Cerebellar cortex (tissue), 1 donor: Measurements from ENCODE around the gene AGAP1.

Experiments
- DNase-seq: peaks from one replicate; pipeline ENCODE4 v3.0.0-alpha.2; 2015; ENCODE audit warnings: low spot score

The AGAP1 gene

GRCh38 chr2:235921508-235922191, 427.8 kb downstream of the AGAP1 start:
- no peak for DNase-seq

- no peak for DNase-seq
Observed at GRCh38 chr2:235922839-235923238, 429.0 kb downstream of the AGAP1 start.

GRCh38 chr2:235923859-235924674, 430.2 kb downstream of the AGAP1 start:
- no peak for DNase-seq

GRCh38 chr2:235924675-235925063, 430.8 kb downstream of the AGAP1 start:
- no peak for DNase-seq

- no peak for DNase-seq
Observed at GRCh38 chr2:235925250-235925919, 431.5 kb downstream of the AGAP1 start.

- DNase-seq: no peak
Observed at GRCh38 chr2:235926229-235926628, 432.4 kb downstream of the AGAP1 start.

GRCh38 chr2:235928751-235929370, 435.0 kb downstream of the AGAP1 start:
- DNase-seq: no peak

GRCh38 chr2:235930701-235931100, 436.9 kb downstream of the AGAP1 start:
- DNase-seq: no peak

GRCh38 chr2:235931676-235932075, 437.8 kb downstream of the AGAP1 start:
- no peak for DNase-seq

- peak; percentile 43 for DNase-seq
Observed at GRCh38 chr2:235934059-235934773, 440.4 kb downstream of the AGAP1 start.

GRCh38 chr2:235934774-235935484, 441.1 kb downstream of the AGAP1 start:
- no peak for DNase-seq

- no peak for DNase-seq
Observed at GRCh38 chr2:235935773-235936172, 441.9 kb downstream of the AGAP1 start.

- no peak for DNase-seq
Observed at GRCh38 chr2:235936493-235936892, 442.6 kb downstream of the AGAP1 start.

- no peak for DNase-seq
Observed at GRCh38 chr2:235937087-235937486, 443.2 kb downstream of the AGAP1 start.

- DNase-seq: no peak
Observed at GRCh38 chr2:235937526-235937925, 443.7 kb downstream of the AGAP1 start.

GRCh38 chr2:235937936-235938335, 444.1 kb downstream of the AGAP1 start:
- peak; percentile 53 for DNase-seq

GRCh38 chr2:235938611-235939010, 444.8 kb downstream of the AGAP1 start:
- no peak for DNase-seq

GRCh38 chr2:235939471-235939870, 445.6 kb downstream of the AGAP1 start:
- no peak for DNase-seq

- peak; percentile 56 for DNase-seq
Observed at GRCh38 chr2:235940330-235940729, 446.5 kb downstream of the AGAP1 start.

GRCh38 chr2:235944591-235944990, 450.7 kb downstream of the AGAP1 start:
- no peak for DNase-seq

- DNase-seq: no peak
Observed at GRCh38 chr2:235945608-235946140, 451.8 kb downstream of the AGAP1 start.
